RCC 7860 (cell line): ENCODE measurements around the gene BIRC7.
"Not testable (repeated sequence)": the region's sequence is repeated elsewhere in the genome, so short reads cannot be mapped to it uniquely, and the experiment has no call there.

Experiments
- DNase-seq: peaks from one replicate; pipeline ENCODE4 v3.0.0-alpha.2; 2015; ENCODE audit warnings: low spot score
- FAIRE-seq: peaks from 2 replicates; lab custom pipeline; 2012; peaks lifted over from hg19 to GRCh38; lab: Jason Lieb, UNC

Gene BIRC7

DNA sequence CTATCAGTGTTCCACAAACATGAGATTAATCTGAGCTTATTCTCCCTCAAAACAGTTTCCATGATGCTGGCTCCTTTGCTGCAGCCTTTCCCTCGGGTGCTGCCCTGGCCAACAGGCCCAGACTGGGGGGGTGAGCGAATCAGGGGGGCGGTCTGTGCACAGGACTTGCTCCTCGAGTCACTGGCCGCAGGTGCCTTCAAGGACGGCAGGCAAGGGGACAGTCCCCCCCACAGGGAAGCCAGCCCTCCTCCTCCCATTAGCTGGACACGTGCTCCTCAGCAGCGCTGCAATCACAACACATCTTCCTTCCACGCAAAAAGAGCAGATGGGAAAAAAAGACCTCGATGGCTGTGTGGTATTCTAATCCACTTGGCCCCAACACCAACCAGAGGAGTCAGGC, 29.8 kb upstream of the BIRC7 start:
- FAIRE-seq: no peak

DNA sequence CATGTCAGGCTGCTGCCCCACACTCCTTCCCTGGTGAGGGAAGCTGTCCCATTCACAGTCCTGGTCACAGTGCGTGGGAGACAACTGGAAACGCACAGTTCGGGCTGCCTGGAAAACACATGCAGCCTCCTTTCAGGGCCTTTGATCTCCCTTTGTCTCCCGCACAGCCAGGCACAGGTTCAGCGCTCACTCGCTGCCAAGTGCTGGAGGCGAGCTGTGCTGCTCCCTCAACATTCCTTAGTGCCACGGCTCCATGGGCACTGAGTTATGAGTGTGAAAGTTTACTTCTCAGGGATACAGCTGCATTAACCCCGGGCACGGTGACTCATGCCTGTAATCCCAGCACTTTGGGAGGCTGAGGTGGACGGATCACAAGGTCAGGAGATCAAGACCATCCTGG, 28.8 kb upstream of the BIRC7 start:
- peak; percentile 84 for FAIRE-seq
- peak; percentile 76 for DNase-seq

More for the DNA sequence above, 29.8 kb upstream of the BIRC7 start:
- no peak for DNase-seq

DNA sequence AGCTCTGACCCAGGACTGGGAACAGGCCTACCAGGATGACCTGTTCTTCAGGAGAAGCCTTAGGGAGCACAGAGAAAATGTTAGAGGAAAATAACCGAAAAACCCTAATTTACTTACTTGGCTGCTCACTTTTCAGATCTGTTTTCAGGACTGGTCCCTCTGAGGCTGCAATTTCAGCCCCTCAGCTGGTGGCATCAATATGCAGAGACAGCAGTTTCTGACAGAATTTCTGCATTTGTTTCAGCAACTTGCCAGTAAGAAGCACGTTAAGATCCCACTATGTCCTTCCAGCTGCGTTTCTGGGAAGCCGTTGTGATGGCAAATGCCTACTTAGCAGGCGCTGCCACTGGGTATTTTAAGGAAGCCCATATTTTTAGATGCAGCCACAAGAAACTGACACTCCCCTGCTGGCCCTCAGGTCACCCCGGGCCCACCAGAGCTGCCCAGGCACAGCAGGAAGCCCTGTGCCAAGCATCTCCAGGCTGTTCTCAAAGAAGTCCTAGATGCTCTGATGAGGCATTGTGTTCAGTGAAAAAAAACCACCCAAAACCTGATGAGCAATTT, 27.3 kb upstream of the BIRC7 start:
- no peak for DNase-seq
- FAIRE-seq: no peak

DNA sequence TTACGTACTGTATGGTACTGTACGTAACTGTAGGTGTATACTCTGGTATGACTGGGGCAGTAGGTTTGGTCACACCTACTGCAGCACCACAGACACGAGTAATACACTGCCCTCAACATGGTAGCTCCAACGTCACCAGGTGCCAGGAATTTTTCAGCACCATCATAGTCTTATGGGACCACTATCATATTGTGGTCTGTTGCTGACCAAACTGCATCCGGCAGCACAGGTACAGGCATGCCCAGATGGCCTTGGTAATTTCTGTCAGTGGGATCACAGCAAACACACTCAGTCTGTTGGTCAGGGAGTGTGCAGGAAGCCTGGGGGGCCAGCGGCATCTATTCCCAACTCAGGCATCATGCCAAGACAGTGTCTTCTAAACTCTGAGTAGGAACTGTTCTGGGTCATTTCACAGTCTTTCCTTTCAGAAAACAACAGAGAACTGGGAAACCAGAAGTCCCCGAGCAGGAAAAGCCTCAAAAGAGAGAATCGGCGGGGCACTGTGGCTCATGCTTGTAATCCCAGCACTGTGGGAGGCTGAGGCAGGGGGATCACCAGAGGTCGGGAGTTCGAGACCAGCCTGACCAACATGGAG, 25.6 kb upstream of the BIRC7 start:
- DNase-seq: no peak
- no peak for FAIRE-seq

DNA sequence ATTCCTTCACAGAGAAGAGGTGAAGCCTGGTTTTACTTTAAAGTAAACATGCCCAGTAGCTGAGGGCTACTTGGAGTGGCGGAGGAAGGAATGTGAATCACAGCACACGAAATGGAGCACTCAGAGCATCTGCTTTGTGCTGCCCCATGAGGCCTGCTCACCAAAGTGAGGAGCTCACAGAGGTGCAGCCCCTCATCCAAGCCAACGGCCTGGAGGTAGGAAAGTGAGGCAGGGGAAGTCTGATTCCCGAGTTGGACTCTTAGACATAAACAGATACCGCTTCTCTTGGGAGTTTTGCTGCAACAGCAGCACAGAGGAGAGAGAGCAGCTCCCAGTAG, 23.3 kb upstream of the BIRC7 start:
- no peak for DNase-seq
- FAIRE-seq: no peak

DNA sequence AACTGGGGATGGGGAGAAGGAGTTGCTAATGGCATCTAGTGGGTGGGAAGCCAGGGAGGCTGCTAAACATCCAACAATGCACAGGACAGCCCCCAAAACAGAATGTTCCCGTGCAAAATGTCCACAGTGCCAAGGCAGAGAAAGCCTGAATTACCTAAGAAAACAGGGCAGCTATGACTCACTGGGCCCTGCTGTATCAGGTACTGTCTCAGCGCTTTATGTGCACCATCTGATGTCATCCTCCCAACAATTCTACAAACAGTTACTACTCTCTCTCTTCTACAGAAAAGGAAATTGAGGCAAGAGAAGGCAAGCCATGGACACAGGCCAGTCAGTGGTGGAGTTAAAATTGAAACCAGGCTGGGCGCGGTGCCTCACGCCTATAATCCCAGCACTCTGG, 22.9 kb upstream of the BIRC7 start:
- FAIRE-seq (no peak), DNase-seq (no peak)

DNA sequence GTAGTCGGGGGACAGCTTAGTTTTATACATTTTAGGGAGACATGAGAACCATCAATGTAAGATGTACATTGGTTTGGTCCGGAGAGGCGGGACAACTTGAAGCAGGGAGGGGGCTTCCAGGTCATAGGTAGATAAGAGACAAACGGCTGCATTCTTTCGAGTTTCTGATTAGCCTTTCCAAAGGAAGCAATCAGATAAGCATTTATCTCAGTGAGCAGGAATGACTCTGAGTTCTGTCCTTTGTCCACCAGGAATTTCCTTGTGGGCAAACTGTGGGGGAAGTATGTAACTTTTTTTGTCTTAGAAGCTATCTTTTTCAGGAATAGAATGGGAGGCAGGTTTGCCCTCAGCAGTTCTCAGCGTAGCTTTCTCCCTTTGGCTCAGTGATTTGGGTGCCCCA, 21.2 kb upstream of the BIRC7 start:
- FAIRE-seq (no peak), DNase-seq (no peak)

DNA sequence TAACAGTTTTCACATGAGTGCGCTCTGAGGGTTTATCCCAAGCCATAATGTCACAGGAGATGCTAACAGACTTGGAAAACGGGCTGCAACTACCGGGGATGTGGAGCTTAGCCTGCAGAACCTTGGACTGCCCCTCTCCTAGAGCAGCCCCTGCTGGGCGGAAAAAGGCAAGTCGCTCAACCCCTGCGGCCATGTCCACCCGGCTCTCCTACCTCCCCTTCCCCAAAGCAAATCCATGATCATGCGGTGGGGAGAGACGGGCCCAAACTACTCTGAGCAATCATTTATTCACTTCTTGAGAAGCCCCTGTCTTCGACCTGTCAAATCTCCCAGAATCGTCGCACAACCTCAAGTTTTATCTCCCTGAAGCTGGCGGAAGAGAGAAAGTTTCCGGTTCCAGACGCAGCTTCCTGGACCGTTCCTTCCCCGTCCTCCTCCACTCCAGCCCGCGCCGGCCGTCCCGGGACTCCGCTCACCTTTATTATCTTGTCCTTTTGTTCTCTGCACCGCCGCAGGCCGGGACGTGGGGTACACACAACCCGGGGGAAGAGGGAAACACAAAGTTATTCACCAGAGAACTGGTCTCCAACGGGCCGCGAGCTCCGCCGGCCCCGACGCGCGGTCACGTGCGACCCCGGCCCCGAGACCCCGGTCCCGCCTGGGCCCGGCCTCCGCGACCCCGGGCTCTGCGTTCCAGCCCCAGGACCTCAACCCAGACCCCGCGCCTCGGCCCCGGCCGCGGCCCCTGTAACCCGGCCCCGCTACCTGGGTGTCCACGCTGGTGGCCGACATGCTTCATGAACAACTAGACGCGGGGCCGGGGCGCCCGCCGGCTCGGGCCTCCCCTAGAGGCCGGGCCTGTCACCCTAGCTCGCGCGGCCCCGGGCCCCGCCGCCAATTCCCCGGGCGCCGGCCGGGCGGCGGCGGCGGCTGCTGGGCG, 20.3 kb upstream of the BIRC7 start:
- FAIRE-seq: no peak
- DNase-seq: peak; percentile 54

DNA sequence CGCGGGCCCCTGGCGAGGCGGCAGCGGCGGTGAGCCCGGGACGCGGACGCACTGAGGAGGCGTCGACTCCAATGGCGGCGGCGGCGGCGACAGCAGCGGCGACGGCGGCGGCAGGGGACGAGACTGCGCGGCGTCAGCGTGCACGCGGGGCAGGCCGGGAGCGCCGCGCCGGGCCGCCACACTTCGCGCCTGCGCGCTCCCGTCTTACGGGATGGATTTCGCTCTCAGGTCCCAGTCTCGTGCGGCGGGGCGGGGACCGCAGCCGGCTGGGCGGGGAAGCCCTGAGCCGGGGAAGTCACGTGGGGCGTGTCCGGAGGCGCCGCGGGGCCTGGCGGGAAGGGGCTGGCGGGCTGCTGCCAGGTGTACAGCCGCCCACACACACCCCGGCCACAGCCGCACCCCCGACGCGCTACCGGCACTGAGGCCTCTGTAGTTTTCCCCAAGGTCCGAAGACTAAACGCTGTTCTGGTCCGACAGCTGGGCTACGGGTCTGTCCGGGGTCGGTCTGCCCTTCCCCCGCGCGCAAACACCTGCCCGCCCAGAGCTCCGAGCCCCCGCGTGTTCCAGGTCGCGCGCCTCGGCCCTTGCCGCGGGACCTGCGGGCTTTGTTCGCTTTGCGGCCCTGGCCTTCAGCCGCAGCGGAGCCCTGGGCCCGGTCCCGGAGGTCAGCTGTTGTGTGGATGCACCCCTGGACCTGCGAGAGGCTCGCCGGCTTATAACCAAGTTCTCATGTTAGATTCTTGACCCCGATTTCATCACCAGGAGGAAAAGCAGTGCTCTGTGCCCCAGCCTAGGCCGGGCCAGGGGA, 19.5 kb upstream of the BIRC7 start, which contains the start of gene YTHDF1:
Gene YTHDF1 (minus strand): TSS at position 91 of the 808 bp plus-strand sequence. CDS start 239 bp downstream, outside the sequence.
- FAIRE-seq (no peak), DNase-seq (peak; percentile 91)

DNA sequence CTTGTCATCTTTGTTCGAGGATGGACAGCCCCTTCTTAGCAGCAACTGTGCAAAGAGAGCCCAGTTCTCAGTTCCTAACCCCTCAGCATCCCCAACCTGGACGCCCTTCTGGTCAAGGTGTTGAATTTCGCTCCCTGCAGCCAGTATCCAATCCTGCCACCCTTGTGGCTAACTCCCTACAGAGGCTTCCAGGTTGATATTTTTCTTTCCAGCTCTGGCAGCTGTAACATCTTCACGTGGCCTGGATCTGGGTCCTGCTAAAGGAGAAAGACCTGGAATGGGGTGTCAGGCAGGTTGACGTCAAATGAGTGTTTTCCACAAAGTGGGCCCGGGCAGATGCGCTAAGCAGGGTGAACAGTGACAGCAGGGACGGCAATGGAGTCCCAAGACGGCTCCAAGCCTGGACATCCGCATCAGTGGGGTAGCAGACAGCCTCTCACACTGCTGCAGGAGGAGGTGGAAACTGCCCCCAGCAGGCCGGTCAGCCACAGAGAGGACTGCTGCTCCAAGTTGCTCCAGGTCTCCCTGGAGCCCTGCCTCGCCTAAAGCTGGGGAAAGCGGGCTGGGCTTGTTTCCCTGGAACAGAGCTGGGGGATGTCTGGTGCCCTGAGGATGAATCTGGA, 18.7 kb upstream of the BIRC7 start:
- FAIRE-seq: no peak
- DNase-seq: no peak

DNA sequence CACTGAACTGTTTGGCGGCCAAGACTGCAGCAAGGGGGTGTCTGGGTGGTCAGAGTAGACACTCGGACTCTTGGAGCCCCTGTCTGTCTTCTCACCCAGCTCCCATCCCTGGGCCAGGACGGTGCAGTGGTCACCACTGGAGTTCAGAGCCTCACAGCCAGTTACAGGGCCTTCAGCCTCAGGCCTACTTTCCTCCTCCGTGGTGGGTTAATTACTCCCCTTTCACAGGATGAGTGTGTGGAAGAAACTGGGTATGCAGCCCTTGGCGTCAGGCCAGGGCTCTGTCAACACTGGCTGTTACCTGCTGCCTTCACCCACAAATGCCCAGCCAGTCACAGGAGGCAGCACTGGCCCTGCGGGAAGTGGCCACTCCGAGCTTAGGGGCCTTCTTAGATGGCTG, 18.0 kb upstream of the BIRC7 start:
- DNase-seq: no peak
- no peak for FAIRE-seq

DNA sequence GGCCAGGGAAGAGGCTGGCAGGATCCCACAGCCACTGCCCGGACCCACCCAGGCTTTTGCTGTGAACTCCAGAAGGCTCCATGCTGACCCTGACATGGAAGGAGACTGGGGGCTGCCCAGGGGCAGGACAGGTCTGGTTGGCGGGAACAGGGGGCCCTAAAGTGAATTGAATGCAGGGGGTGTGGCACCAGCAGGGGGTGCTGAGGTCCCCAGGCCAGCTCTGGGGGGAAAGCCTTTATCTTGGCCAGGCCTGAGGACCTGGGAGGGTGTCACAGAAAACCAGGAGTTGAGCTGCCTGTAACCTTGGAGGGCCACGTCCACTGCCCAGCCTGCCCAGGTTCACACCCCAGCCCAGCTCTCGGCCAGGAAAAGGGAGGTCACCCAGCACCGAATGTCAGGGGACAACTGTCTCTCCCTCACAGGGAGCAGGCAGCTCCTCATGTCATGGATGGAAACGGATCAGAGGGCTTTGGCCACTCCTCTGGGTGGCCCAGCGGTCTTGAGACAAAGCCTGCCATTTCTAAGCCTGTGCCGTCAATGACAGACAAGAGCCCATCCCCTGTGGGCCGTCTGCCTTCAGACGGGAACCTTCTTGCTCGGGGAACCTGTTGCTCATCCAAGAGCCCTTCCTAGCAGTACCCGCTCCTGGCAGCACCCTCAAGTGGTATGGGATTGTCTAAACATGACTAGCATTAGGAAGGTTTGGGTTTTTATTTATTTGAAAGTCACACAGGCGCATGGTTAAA, 16.8 kb upstream of the BIRC7 start:
- FAIRE-seq: no peak

DNA sequence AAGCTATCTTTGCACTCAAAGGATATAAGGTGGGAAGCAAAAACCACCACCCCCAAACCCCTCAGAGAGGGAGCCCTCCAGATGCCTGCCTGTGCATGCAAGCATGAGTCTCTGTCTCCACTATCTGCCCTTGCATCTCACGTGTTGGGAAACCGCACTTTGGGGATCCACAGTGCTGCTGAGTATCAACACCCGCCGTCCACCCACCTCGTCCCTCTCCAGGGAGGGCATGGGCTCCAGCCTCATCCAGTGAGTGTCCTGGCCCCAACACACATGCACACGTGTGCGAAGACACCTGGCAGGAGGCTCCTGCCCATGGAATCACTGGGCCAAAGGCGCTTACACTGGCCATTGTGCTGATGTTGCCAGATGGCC, 16.3 kb upstream of the BIRC7 start:
- no peak for FAIRE-seq
- DNase-seq: no peak

More for the DNA sequence above, 16.8 kb upstream of the BIRC7 start:
- DNase-seq: no peak

DNA sequence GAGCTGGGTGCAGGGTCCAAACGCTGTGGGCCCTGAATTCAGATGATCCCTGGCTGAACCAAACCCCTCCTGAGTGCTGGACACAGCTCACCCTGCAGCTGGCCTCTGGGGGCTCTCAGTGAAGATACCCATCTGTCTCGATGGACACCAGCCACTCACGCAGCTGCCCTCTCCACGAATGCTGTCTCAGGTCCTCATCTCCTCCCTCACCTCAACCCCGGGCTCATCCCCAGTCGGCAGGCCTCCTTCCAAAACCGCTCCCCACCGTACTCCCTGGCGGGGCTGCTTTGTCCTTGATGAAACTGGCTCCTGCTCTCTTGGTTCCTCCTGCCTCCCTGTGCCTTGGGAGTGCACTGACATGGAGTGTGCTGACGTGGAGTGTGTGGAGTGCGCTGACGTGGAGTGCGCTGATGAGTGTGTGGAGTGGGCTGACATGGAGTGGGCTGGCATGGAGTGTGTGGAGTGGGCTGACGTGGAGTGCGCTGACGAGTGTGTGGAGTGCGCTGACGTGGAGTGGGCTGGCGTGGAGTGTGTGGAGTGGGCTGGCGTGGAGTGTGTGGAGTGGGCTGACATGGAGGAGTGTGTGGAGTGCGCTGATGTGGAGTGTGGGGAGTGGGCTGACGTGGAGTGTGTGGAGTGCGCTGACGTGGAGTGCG, 15.7 kb upstream of the BIRC7 start:
- no peak for DNase-seq
- no peak for FAIRE-seq

DNA sequence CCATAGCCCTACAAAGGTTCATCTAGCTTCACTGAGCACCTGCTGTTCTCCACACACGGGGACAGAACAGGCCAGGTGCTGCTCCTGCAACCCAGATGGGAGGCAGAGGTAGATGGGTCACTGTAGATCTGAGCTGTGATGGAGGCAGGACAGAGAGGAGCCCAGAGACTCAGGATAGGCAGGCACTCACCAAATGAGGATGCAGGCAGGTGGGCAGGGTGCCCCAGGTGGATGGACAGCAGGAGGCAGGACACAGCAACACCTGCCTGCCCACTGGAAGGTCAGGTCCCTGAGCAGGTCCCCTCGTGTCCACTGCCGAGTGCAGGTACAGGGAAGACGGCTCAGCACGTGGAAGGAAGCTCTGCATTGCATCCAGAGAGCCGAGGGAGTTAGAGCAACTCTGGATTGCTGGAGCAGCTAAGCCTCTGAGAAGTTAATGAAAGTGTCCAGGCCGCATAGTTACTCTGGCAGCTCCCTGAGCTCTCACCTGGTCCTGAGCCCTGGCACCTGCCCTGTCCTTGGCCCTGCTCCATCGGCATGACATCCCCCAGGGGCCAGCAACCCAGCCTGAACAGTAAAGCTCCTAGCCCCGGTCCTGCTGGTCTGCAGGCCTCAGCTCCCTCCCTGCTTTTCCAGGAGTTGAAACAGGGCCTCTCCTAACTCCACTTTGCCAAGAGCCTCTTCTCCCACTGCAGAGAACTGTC, 14.9 kb upstream of the BIRC7 start:
- no peak for DNase-seq
- FAIRE-seq: no peak

DNA sequence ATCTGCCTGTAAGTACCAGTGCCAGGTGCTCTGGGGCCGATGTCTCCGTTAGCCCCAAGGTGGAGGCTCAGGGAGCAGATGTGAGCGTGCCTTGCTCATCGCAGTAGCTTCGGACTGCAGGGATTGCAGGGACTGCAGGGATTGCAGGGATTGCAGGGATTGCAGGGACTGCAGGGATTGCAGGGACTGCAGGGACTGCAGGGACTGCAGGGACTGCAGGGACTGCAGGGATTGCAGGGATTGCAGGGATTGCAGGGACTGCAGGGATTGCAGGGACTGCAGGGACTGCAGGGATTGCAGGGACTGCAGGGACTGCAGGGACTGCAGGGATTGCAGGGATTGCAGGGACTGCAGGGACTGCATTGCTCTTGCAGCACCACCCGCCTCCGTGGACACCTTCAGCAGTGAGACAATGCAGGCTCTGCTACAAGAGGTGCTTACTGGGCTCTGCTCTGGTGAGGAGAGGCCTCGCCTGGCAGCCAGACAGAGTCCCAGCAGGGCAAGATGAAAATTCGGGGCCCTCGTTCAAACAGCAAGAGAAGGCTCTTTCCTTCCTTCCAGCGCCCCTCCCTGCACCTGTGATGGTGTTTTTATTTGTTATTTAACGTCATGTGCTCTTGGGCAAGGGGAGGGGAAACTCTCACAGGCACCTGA, 14.2 kb upstream of the BIRC7 start:
- FAIRE-seq, DNase-seq: not testable (repeated sequence)

DNA sequence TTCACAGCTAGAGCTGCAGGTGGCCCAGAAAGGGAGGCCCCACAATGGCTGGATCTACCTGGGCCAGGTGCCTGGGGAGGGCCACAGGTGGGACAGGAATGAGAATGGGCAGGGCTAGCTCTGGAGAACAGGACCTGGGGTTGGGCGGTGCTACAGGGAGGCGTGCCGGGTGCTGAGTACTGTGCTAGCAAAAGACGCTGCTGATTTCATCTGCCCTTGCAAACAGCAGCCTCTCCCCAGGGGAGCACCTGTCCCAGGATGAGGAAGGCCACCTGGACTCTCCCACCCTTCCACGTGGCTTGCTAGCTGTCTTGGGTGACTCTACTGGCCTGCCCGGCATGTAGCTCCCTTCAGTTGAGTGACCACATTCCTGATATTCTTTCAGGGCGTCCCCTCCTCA, 13.2 kb upstream of the BIRC7 start:
- FAIRE-seq (no peak), DNase-seq (no peak)

DNA sequence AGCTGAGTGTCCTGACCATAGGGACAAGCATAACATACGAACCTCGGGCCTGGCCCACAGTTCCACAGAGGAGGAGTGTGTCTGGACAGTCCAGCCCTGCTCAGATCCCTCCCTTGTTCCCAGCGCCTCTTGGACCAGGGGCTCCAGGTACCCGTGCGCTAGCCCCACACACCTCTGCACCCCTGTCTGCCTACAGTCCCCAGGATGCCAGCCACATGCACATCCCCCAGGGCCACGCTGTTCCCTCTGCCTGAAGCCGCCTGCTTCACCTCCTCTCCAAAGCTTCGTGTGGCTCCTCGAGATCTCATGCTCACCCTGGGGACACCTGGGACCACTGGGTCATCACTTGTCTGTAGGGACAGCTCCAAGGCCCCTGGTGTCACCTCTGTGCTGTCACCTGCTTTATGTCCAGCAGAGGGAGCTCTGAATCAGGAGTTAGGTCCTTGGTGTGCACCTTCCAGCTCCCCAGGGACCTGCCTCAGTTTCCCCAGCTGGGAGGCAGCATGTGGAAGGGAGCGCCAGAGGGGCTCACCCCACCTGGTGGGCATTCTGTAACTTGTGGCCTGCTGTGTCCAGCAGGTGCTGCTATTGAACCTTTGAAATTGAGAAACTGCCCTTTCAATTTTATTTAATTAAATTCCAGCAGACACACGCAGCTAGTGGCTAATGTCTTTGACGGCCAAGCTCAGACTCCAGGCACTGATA, 12.4 kb upstream of the BIRC7 start:
- FAIRE-seq (no peak), DNase-seq (peak; percentile 38)
